Naive thymus-derived CD4-positive, alpha-beta T cell (primary cell): ENCODE measurements around the gene RERE. TPM values are rescaled to one million over a fixed set of nuclear protein-coding genes. Genes with fewer than 3 reads are reported as not detected.

ENCODE experiments used
- ATAC-seq: fragments of 150-1000 bp; cut with Tn5 transposase; 2 replicates; pipeline ENCODE4 v1.10.0; 2021; ENCODE audit warnings: mild to moderate bottlenecking, moderate library complexity
- CTCF ChIA-PET: fragments of 350-600 bp; sonication (Branson Sonifier 250); formaldehyde crosslinking; loops from one replicate; lab custom pipeline; 2021; ENCODE audit warnings: antibody characterized with exemption; lab: Charles Lee
- POLR2A ChIA-PET: fragments of 350-600 bp; sonication (Branson Sonifier 250); formaldehyde crosslinking; loops from one replicate; lab custom pipeline; 2021; ENCODE audit warnings: antibody characterized with exemption, inconsistent platforms; lab: Charles Lee
- DNase-seq, 9 donors: peaks; one replicate each; pipeline versions ENCODE4 v3.0.0 to v3.0.0-alpha.2; 2020 to 2022; ENCODE audit warnings: mixed read lengths in 1 of 9
- H3K27ac ChIP-seq: one replicate; pipeline ENCODE4 v1.7.0; 2013; ENCODE audit warnings: mild to moderate bottlenecking, low read depth, low read length, moderate library complexity
- H3K27me3 ChIP-seq, 2 donors: one replicate each; pipeline ENCODE4 v1.7.0; 2013; ENCODE audit warnings: low read length in 2 of 2, mild to moderate bottlenecking in 2 of 2, moderate library complexity in 2 of 2; ENCODE audit not compliant: control insufficient read depth in 2 of 2, insufficient read depth in 2 of 2
- H3K36me3 ChIP-seq, 3 experiments: 1 replicate in 2 of 3; 2 replicates in 1 of 3; pipeline ENCODE4 v1.7.0; 2013; ENCODE audit warnings: low read length in 3 of 3, mild to moderate bottlenecking in 3 of 3, moderate library complexity in 1 of 3; ENCODE audit not compliant: insufficient read depth in 3 of 3, control insufficient read depth in 2 of 3
- H3K4me1 ChIP-seq, 2 donors: one replicate each; pipeline ENCODE4 v1.7.0; 2013; ENCODE audit warnings: low read length in 2 of 2, mild to moderate bottlenecking in 2 of 2, moderate library complexity in 1 of 2; ENCODE audit not compliant: control insufficient read depth in 2 of 2, insufficient read depth in 2 of 2
- H3K4me3 ChIP-seq: 2 replicates; pipeline ENCODE4 v1.7.0; 2013; ENCODE audit warnings: mild to moderate bottlenecking, low read length
- H3K9me3 ChIP-seq, 3 experiments: 1 replicate in 2 of 3; 2 replicates in 1 of 3; pipeline ENCODE4 v1.7.0; 2013; ENCODE audit warnings: low read length in 3 of 3; ENCODE audit not compliant: control insufficient read depth in 2 of 3
- H3K27ac Mint-ChIP-seq, 9 donors: one replicate each; pipeline ENCODE4 v1.8.0; 2020 to 2022; ENCODE audit warnings: mixed read lengths in 9 of 9, mild to moderate bottlenecking in 8 of 9, moderate library complexity in 5 of 9, inconsistent platforms in 2 of 9
- H3K27me3 Mint-ChIP-seq, 5 donors: one replicate each; pipeline ENCODE4 v1.8.0; 2021 to 2022; ENCODE audit warnings: mixed read lengths in 5 of 5, mild to moderate bottlenecking in 1 of 5
- H3K36me3 Mint-ChIP-seq, 5 donors: one replicate each; pipeline ENCODE4 v1.8.0; 2020 to 2022; ENCODE audit warnings: mixed read lengths in 5 of 5, mild to moderate bottlenecking in 3 of 5, inconsistent platforms in 1 of 5
- H3K4me1 Mint-ChIP-seq, 7 donors: one replicate each; pipeline ENCODE4 v1.8.0; 2020 to 2022; ENCODE audit warnings: mixed read lengths in 7 of 7, mild to moderate bottlenecking in 3 of 7, inconsistent platforms in 1 of 7
- H3K4me3 Mint-ChIP-seq, 10 donors: one replicate each; pipeline ENCODE4 v1.8.0; 2020 to 2022; ENCODE audit warnings: mild to moderate bottlenecking in 10 of 10, mixed read lengths in 10 of 10, moderate library complexity in 6 of 10, inconsistent platforms in 2 of 10
- H3K9me3 Mint-ChIP-seq, 11 donors: one replicate each; pipeline ENCODE4 v1.8.0; 2020 to 2022; ENCODE audit warnings: mixed read lengths in 11 of 11, mild to moderate bottlenecking in 4 of 11, inconsistent platforms in 1 of 11, moderate library complexity in 1 of 11
- intact Hi-C, 2 donors: fragments of 100-400 bp; cut with micrococcal nuclease; formaldehyde crosslinking; loops; one replicate each; pipeline ENCODE4 v1.15.1; 2023
- polyA plus RNA-seq, 2 donors: library from polyadenylated mRNA; unstranded; fragments of 300-500 nt; fragmentation: Illumina TruSeq; gene quantifications; one replicate each; pipeline ENCODE4 v1.2.3, GENCODE V29; 2021
- total RNA-seq, 6 experiments: library from RNA in 5 of 6; stranded (reverse) in 5 of 6; gene quantifications; 1 replicate in 5 of 6; 2 replicates in 1 of 6; pipeline ENCODE4 v1.2.3 and lab custom pipeline; 2021 to 2026

RERE gene
- total and polyA plus RNA-seq, 7 experiments from 2014 or later = 7.3 to 114 (median 106) TPM

DNA sequence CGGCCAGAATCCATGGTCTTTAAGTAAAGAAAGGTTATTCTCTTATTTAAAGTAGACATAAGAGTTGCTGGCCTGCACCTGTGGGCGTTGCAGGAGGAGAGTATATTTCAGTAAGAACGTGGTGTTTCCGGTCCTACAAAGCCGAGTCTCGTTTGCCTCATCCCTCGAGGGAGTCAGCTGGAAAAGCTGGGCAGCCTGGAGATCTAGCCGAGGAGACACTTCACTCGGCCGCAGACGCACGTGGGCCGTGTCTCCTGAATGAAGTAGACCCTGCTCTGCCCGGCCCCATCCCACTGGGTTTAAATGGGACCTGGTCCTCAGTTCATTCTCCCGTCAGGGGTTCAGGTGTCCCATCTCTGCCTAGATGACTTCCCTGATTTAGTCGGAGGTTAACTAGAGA, 484.6 kb downstream of the RERE start:
- Mint-ChIP-seq H3K9me3 (peaks cover 0 to 9% (median 2%) of the 10 kb centered on the region in 11 donors), H3K4me3 (no peak overlapping the region), H3K27ac (no peak overlapping the region), H3K27me3 (no peaks in the 10 kb centered on the region), H3K36me3 (peaks cover 0 to 33% (median 7%) of the 10 kb centered on the region in 5 donors), H3K4me1 (peaks cover 0 to 2% (median 0%) of the 10 kb centered on the region in 7 donors)
- H3K4me3 ChIP-seq = no peak overlapping the region
- CTCF ChIA-PET = interaction anchor here (1.2 kb wide), 1 partner anchor 17 kb away, joined by 3 read pairs; no protein-coding TSS in a partner anchor
- DNase-seq = no peak
- ATAC-seq = no peak
- no peaks in the 10 kb centered on the region for H3K4me1 ChIP-seq
- no peaks in the 10 kb centered on the region for H3K36me3 ChIP-seq
- no peaks in the 10 kb centered on the region for H3K9me3 ChIP-seq
- intact Hi-C loops = no loop called here
- POLR2A ChIA-PET = no interaction called here
- H3K27me3 ChIP-seq = no peaks in the 10 kb centered on the region
- H3K27ac ChIP-seq = no peak overlapping the region

DNA sequence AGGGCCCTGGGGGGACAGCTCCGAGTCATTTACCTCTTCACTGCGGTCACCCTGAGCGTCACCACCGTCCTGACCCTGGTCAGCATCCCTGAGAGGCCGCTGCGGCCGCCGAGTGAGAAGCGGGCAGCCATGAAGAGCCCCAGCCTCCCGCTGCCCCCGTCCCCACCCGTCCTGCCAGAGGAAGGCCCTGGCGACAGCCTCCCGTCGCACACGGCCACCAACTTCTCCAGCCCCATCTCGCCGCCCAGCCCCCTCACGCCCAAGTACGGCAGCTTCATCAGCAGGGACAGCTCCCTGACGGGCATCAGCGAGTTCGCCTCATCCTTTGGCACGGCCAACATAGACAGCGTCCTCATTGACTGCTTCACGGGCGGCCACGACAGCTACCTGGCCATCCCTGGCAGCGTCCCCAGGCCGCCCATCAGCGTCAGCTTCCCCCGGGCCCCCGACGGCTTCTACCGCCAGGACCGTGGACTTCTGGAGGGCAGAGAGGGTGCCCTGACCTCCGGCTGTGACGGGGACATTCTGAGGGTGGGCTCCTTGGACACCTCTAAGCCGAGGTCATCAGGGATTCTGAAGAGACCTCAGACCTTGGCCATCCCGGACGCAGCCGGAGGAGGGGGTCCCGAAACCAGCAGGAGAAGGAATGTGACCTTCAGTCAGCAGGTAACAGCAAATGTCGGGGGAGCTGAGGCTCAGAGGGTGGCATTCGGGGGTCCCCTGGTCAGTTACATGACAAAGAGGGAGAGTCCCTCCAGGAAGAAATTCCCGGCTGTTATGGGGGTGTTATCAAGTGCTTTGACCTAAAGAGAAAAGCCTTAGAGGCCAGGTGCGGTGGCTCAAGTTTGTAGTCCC, 486.9 kb downstream of the RERE start:
- H3K27ac Mint-ChIP-seq = no peak overlapping the region
- ChIA-PET POLR2A (no interaction called here), CTCF (interaction anchor here (0.8 kb wide), 1 partner anchor 308 kb away, joined by 4 read pairs; no protein-coding TSS in a partner anchor)
- no peak for DNase-seq
- H3K36me3 Mint-ChIP-seq = peaks cover 0 to 18% (median 7%) of the 10 kb centered on the region in 5 donors
- no peaks in the 10 kb centered on the region for H3K36me3 ChIP-seq
- intact Hi-C loops = no loop called here
- no peaks in the 10 kb centered on the region for H3K27me3 ChIP-seq
- H3K9me3 Mint-ChIP-seq = peaks cover 0 to 2% (median 0%) of the 10 kb centered on the region in 11 donors
- no peaks in the 10 kb centered on the region for H3K4me1 ChIP-seq
- no peak overlapping the region for H3K4me3 ChIP-seq
- no peaks in the 10 kb centered on the region for H3K27me3 Mint-ChIP-seq
- no peak for ATAC-seq
- no peaks in the 10 kb centered on the region for H3K9me3 ChIP-seq
- H3K4me3 Mint-ChIP-seq = no peak overlapping the region
- peaks cover 0 to 2% (median 0%) of the 10 kb centered on the region in 7 donors for H3K4me1 Mint-ChIP-seq
- H3K27ac ChIP-seq = no peak overlapping the region

DNA sequence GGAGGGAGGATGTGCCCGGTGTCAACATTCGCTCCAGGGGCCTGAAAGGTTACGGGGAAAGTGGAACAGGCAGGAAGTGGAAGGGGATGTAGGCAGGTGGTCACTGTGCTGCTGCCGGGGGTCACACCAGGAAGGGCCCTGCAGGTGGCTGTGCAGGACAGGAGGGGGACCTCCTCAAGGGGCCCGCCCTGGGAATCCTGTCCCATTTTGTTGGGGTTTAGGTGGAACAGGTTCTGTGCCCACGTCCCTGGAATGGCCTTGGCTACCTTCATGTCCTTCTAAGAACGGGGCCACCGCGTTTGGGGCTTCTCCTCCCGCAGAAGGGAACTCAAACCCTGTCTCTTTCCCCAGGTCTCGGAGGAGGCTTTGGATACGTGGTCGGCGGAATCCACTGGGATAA, 487.6 kb downstream of the RERE start:
- H3K4me1 ChIP-seq = no peaks in the 10 kb centered on the region
- DNase-seq (no peak), ATAC-seq (no peak)
- H3K27me3 Mint-ChIP-seq = no peaks in the 10 kb centered on the region
- peaks cover 0 to 2% (median 0%) of the 10 kb centered on the region in 7 donors for H3K4me1 Mint-ChIP-seq
- no peak overlapping the region for H3K27ac ChIP-seq
- CTCF ChIA-PET = no interaction called here
- no peak overlapping the region for H3K27ac Mint-ChIP-seq
- POLR2A ChIA-PET = no interaction called here
- no peaks in the 10 kb centered on the region for H3K36me3 ChIP-seq
- H3K27me3 ChIP-seq = no peaks in the 10 kb centered on the region
- no peaks in the 10 kb centered on the region for H3K9me3 ChIP-seq
- intact Hi-C loops = no loop called here
- H3K36me3 Mint-ChIP-seq = peaks cover 0 to 24% (median 7%) of the 10 kb centered on the region in 5 donors
- no peak overlapping the region for H3K4me3 ChIP-seq
- peaks cover 0 to 2% (median 0%) of the 10 kb centered on the region in 11 donors for H3K9me3 Mint-ChIP-seq
- H3K4me3 Mint-ChIP-seq = no peak overlapping the region

DNA sequence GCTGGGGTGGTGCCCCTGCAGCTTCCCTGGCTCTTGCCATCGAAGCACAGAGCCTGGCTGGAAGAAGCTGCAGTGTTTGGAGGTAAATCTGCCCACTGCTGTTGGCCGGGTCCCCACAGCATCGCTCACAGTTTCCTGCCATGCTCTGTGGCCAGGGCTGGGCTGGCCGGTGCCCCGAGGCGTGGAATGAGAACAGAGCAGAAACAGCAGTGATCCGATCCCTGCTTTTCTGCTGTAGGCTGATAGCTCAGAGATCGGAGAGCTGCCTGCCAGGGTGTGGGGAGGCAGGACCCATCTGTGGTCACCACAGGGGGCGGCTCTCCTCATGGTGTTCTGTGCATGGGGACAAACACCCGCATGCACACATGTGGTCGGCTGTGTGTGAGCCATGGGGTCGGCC, 488.0 kb downstream of the RERE start:
- peaks cover 0 to 24% (median 5%) of the 10 kb centered on the region in 5 donors for H3K36me3 Mint-ChIP-seq
- no peak overlapping the region for H3K27ac Mint-ChIP-seq
- Histone ChIP-seq H3K27ac (no peak overlapping the region), H3K27me3 (no peaks in the 10 kb centered on the region), H3K4me1 (no peaks in the 10 kb centered on the region), H3K36me3 (no peaks in the 10 kb centered on the region), H3K4me3 (no peak overlapping the region), H3K9me3 (no peaks in the 10 kb centered on the region)
- intact Hi-C loops = no loop called here
- POLR2A ChIA-PET = no interaction called here
- no peaks in the 10 kb centered on the region for H3K27me3 Mint-ChIP-seq
- DNase-seq (no peak), ATAC-seq (no peak)
- H3K4me1 Mint-ChIP-seq = peaks cover 0 to 2% (median 0%) of the 10 kb centered on the region in 7 donors
- CTCF ChIA-PET = interaction anchor here (0.5 kb wide), 1 partner anchor 51 kb away, joined by 5 read pairs; no protein-coding TSS in a partner anchor
- H3K9me3 Mint-ChIP-seq = peaks cover 0 to 2% (median 0%) of the 10 kb centered on the region in 11 donors
- no peak overlapping the region for H3K4me3 Mint-ChIP-seq

DNA sequence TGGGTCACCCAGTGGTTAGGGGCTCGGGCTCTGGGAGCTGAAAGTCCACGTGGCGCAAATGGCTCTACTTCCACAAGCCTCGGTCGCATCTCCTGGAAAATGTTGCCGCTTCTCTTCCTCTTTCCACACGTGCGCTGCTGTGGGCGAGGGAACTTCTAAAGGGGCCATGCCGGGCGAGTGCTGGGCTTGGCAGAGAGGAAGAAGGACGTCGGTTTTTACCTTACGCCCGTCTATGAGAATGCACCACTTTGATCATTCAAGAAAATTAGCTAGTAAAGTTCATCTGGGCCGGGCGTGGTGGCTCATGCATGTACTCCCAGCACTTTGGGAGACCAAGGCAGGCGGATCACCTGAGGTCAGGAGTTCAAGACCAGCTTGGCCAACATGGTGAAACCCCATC, 489.2 kb downstream of the RERE start:
- no peak for DNase-seq
- no peaks in the 10 kb centered on the region for H3K36me3 ChIP-seq
- Mint-ChIP-seq H3K9me3 (peaks cover 0 to 2% (median 0%) of the 10 kb centered on the region in 11 donors), H3K4me3 (no peak overlapping the region), H3K27ac (no peak overlapping the region), H3K4me1 (peaks cover 0 to 2% (median 0%) of the 10 kb centered on the region in 7 donors), H3K36me3 (peaks cover 0 to 16% (median 0%) of the 10 kb centered on the region in 5 donors), H3K27me3 (no peaks in the 10 kb centered on the region)
- no peaks in the 10 kb centered on the region for H3K27me3 ChIP-seq
- ChIA-PET POLR2A (no interaction called here), CTCF (no interaction called here)
- H3K4me3 ChIP-seq = no peak overlapping the region
- H3K4me1 ChIP-seq = no peaks in the 10 kb centered on the region
- intact Hi-C loops = no loop called here
- H3K9me3 ChIP-seq = no peaks in the 10 kb centered on the region
- ATAC-seq = no peak
- no peak overlapping the region for H3K27ac ChIP-seq

DNA sequence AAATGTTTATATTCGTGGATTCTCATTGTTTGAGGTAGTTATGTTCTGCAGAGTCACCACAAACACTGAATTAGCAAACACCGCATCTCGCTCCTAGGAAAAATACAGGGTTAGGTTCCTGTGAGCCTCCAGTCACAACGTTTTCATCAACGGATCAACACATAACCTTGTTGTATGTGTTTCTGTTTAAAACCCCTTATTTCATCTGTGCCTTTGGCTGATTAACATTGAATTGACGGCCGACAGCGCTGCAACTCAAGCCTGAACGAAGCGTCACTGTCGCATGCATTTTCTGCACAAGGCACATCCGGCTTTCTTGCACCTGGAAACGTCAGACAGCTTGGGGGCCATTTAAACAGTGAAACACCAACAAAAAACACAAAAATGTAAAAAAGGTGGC, 491.2 kb downstream of the RERE start:
- ChIA-PET CTCF (no interaction called here), POLR2A (no interaction called here)

More for the DNA sequence above, 491.2 kb downstream of the RERE start:
- Mint-ChIP-seq H3K4me3 (no peak overlapping the region), H3K27ac (no peak overlapping the region), H3K9me3 (peaks cover 0 to 4% (median 0%) of the 10 kb centered on the region in 11 donors), H3K27me3 (no peaks in the 10 kb centered on the region), H3K4me1 (peaks cover 0 to 5% (median 0%) of the 10 kb centered on the region in 7 donors), H3K36me3 (peaks cover 0 to 16% (median 9%) of the 10 kb centered on the region in 5 donors)
- no peak overlapping the region for H3K27ac ChIP-seq
- no peaks in the 10 kb centered on the region for H3K4me1 ChIP-seq
- no peaks in the 10 kb centered on the region for H3K36me3 ChIP-seq
- no peak overlapping the region for H3K4me3 ChIP-seq
- no peak for ATAC-seq
- DNase-seq = no peak
- intact Hi-C loops = no loop called here
- H3K9me3 ChIP-seq = no peaks in the 10 kb centered on the region
- no peaks in the 10 kb centered on the region for H3K27me3 ChIP-seq
